ENCODE measurements around the gene SPPL2A. TPM values are rescaled to one million over a fixed set of nuclear protein-coding genes. Genes with fewer than 3 reads are reported as not detected.

The SPPL2A gene
- total and polyA plus RNA-seq, 12 donors: 20.1 to 152 (median 95.3) TPM

DNA sequence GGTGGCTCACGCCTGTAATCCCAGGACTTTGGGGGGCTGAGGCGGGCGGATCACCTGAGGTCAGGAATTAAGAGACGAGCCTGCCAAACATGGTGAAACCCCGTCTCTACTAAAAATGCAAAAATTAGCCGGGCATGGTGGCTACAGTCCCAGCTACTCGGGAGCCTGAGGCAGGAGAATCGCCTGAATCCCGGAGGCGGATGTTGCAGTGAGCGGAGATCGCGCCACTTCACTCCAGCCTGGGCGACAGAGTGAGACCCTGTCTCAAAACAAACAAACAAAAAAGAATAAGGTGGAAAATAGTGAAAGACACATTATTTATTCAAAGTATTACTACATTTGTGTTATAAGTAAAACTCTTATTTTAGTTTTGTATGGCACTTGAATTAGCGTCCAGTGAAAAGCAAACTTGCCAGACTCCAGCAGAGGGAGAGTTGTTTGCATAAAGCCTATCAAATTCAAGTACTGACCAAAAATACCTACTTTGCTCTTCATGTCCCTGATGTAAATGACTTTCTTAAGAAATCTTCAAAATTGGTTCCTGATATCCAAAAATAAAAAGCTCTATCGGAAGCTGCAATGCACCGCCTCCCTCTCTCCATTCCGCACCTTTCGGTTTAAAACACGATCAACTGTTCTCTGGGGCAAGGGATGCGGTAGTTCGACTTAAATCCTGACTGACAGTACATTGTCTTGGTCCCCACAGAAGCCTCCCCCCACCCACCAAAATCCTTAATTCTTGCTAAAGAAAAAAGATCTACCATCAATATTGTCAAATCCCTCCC is 80.1 kb downstream of the SPPL2A start:
- ATAC-seq: no peak
- no peak for DNase-seq
- no peaks in the 10 kb centered on the region for H3K9me3 ChIP-seq
- H3K4me1 ChIP-seq: peaks cover 6 to 68% (median 52%) of the 10 kb centered on the region in 9 donors
- peaks cover 0 to 30% (median 5%) of the 10 kb centered on the region in 9 donors for H3K36me3 ChIP-seq
- TF ChIP-seq, protein P1, sequence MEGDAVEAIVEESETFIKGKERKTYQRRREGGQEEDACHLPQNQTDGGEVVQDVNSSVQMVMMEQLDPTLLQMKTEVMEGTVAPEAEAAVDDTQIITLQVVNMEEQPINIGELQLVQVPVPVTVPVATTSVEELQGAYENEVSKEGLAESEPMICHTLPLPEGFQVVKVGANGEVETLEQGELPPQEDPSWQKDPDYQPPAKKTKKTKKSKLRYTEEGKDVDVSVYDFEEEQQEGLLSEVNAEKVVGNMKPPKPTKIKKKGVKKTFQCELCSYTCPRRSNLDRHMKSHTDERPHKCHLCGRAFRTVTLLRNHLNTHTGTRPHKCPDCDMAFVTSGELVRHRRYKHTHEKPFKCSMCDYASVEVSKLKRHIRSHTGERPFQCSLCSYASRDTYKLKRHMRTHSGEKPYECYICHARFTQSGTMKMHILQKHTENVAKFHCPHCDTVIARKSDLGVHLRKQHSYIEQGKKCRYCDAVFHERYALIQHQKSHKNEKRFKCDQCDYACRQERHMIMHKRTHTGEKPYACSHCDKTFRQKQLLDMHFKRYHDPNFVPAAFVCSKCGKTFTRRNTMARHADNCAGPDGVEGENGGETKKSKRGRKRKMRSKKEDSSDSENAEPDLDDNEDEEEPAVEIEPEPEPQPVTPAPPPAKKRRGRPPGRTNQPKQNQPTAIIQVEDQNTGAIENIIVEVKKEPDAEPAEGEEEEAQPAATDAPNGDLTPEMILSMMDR (IDR thresholded peaks at IDR 0.05): peak in 1 of 9 donors; percentile 20
- WGBS, 2 donors: 33 to 41% methylated on average over 22 of the region's 22 CpGs
- peak overlapping the region; percentile 45 to 96 (median 80) for H3K4me3 ChIP-seq
- peak overlapping the region; percentile 81 to 98 (median 97) for H3K27ac ChIP-seq
- intact Hi-C loops (cut with DNase I): loop anchor here in 8 of 10 donors (2.0 to 10.0 kb wide), 7 partner anchors 69 to 219 kb away; partner anchors contain the start of genes SPPL2A (in 4 of the 8) and AP4E1 (in 1 of the 8)
- H3K27me3 ChIP-seq: no peaks in the 10 kb centered on the region

GRCh38 chr15:50681467-50681866 is 84.0 kb downstream of the SPPL2A start:
- H3K9me3 ChIP-seq: no peaks in the 10 kb centered on the region
- DNase-seq (no peak), ATAC-seq (no peak)
- no peak overlapping the region for H3K4me3 ChIP-seq
- TF ChIP-seq, protein P1 (IDR thresholded peaks at IDR 0.05): no peak
- intact Hi-C loops (cut with DNase I): loop anchor here in 5 of 10 donors (5.0 to 10.0 kb wide), 5 partner anchors 73 to 223 kb away; partner anchors contain the start of genes SPPL2A (in 2 of the 5) and AP4E1 (in 1 of the 5)
- H3K36me3 ChIP-seq: peaks cover 0 to 30% (median 5%) of the 10 kb centered on the region in 9 donors
- H3K27ac ChIP-seq: no peak overlapping the region
- H3K4me1 ChIP-seq: peaks cover 6 to 77% (median 49%) of the 10 kb centered on the region in 9 donors
- H3K27me3 ChIP-seq: no peaks in the 10 kb centered on the region

GRCh38 chr15:50676799-50677483 is 88.6 kb downstream of the SPPL2A start:
- Histone ChIP-seq H3K4me1 (peaks cover 2 to 57% (median 24%) of the 10 kb centered on the region in 9 donors), H3K4me3 (no peak overlapping the region), H3K27me3 (no peaks in the 10 kb centered on the region), H3K9me3 (no peaks in the 10 kb centered on the region), H3K36me3 (peaks cover 0 to 27% (median 0%) of the 10 kb centered on the region in 9 donors), H3K27ac (peak overlapping the region in 2 of 10 donors; percentile 28 to 37)
- peak in 4 of 8 donors; percentile 25 to 75 (median 40) for ATAC-seq
- WGBS, 2 donors: 56 to 66% methylated on average over 6 of the region's 6 CpGs
- intact Hi-C loops (cut with DNase I): loop anchor here in 7 of 10 donors (1.0 to 10.0 kb wide), 9 partner anchors 35 to 230 kb away; partner anchors contain the start of gene AP4E1 (in 2 of the 7)
- DNase-seq: no peak
- TF ChIP-seq, protein P1 (IDR thresholded peaks at IDR 0.05): no peak

DNA sequence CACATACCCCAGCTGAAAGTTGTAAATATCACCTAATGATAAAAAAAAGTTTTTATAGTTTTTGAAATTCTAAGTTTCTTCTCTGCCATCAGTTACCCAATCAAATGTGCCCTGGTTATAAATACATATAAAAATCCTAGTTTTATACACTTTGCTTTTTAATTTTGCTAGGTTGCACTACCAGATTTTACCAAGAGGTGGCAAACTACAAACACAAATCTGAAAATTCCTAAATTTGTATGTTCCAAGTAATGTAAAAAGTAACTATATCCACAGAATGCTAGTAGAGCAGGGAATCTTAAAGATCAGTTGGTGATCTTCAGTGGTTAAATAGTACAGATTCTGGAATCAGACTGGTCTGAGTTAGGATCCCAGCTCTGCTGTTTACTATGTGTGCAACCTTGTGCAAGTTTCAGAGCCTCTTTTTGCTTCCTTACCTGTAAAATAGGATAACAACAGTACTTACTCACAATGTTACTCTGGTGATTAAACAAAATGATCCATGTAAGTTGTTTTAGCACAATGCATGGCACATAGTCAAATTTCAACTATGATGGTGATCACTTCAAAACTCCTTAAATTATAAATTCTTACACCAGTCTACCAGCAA is 89.9 kb downstream of the SPPL2A start:
- intact Hi-C loops (cut with DNase I): loop anchor here in 9 of 10 donors (1.0 to 10.0 kb wide), 9 partner anchors 37 to 232 kb away; partner anchors contain the start of gene AP4E1 (in 2 of the 9)
- TF ChIP-seq, protein P1 (IDR thresholded peaks at IDR 0.05): peak; percentile 55 to 84 (median 79)
- no peak for DNase-seq
- no peak overlapping the region for H3K4me3 ChIP-seq
- peaks cover 0 to 23% (median 0%) of the 10 kb centered on the region in 9 donors for H3K36me3 ChIP-seq
- no peaks in the 10 kb centered on the region for H3K27me3 ChIP-seq
- no peak for ATAC-seq
- H3K4me1 ChIP-seq: peaks cover 2 to 50% (median 19%) of the 10 kb centered on the region in 9 donors
- H3K27ac ChIP-seq: no peak overlapping the region
- no peaks in the 10 kb centered on the region for H3K9me3 ChIP-seq
